Activated CD4-positive, alpha-beta T cell treated with anti-CD3 and anti-CD28 coated beads, Interleukin-2, amount 50 U/mL, for 48 hours (primary cell): ENCODE data around the gene ST6GAL1.
"Not testable (repeated sequence)": the region's sequence is repeated elsewhere in the genome, so short reads cannot be mapped to it uniquely, and the experiment has no call there.

Experiments used
- DNase-seq, 2 experiments: peaks; one replicate each; pipeline ENCODE4 v3.0.0-alpha.2; 2020

ST6GAL1 gene

GRCh38 chr3:186946756-186947375 is 16.5 kb downstream of the ST6GAL1 start:
- DNase-seq: no peak

GRCh38 chr3:186949281-186949982 is 19.1 kb downstream of the ST6GAL1 start:
- no peak for DNase-seq

- no peak for DNase-seq
Observed at GRCh38 chr3:186950402-186951093, 20.2 kb downstream of the ST6GAL1 start.

DNA sequence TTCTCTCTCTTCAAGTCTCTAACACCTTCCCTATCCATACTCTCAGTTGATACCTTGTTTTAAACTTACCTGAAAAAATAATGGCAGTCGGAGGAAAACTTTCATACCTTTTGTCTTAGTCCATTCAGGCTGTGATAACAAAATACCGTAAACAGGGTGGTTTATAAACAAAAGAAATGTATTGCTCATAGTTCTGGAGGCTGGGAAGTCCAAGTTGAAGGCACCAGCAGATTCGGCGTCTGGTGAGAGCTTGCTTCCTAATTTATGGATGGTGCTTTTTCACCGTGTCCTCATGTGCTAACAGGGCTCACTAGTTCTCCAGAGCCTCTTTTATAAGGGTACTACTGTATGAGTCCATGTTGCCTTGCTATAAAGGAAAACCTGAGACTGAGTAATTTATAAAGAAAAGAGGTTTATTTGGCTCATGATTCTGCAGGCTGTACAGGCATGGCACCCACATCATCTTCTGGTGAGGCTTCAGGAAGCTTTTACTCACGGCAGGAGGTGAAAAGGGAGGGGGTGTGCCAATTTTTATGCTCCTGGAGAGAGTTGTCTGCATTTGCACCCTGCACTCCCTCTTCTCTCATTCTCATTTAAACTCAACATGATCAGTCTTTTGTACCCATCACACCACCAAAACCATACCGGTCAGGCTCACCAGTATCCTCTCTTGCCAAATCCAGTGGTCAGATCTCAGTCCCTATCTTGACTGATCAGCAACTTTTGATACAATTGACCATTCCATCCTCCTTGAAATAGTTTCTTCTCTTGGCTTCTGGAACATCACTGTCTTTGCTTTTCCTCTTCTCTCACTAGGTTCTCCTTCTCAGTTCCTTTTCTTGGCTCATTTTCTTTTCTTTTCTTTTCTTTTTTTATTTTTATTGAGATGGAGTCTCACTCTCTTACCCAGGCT is 21.6 kb downstream of the ST6GAL1 start:
- DNase-seq: no peak

DNA sequence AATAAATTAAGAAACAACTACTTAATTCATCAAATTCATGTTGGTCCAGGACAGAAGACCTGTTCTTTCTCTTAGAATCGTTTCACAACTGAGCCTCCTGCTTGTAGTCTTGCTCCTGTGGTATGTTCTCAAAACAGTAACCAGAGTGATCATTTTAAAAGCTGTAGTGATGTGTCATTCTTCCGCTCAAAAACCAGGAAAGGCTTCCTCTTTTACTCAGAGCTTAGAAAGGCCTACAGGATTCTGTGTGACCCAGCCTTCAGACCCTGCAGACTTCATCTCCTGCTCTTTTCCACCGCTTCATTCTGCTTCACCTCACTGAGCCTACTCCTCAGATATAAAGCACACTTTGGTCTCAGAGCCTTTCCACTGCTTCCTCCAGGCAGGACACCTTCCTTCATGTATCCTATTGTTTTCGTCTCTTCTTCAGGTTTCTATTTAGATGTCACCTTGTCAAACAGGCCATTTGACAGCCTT is 22.7 kb downstream of the ST6GAL1 start:
- peak in 1 of 2 experiments; percentile 36 for DNase-seq

DNA sequence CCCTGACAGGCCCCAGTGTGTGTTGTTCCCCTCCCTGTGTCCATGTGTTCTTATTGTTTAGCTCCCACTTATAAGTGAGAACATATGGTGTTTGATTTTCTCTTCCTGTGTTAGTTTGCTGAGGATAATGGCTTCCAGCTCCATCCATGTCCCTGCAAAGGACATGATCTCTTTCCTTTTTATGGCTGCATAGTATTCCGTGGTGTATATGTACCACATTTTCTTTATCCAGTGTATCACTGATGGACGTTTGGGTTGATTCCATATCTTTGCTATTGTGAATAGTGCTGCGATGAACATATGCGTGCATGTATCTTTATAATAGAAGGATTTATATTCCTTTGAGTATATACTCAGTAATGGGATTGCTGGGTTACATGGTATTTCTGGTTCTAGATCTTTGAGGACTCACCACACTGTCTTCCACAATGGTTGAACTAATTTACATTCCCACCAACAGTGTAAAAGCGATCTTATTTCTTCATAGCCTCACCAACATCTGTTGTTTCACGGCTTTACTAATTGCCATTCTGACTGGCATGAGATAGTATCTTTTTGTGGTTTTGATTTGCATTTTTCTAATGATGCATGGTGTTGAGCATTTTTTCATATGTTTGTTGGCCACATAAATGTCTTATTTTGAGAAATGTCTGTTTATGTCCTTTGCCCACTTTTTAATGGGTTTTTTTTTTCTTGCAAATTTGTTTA is 23.8 kb downstream of the ST6GAL1 start:
- not testable (repeated sequence) for DNase-seq

- DNase-seq: no peak
Observed at GRCh38 chr3:186955898-186956696, 25.8 kb downstream of the ST6GAL1 start.

- DNase-seq: no peak
Observed at GRCh38 chr3:186959029-186959624, 28.8 kb downstream of the ST6GAL1 start.

DNA sequence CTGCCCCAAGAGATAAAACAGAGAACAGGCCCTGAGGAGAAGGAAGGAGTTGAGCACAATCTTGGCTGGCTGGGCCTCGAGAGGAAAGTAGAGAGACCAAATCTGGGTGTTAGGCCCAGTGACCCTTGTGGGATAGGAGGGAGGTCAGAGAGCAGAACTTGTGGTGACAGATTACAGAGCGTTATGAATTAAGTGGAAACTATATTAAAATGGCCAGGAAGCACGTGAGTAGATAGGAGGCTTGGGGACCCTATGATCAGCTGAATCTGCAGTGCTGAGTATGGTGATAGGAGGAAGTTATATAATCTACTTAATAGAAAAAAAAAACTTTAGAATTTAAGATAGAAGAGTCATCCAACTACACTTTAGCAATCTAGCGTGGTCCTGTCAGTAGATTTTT is 30.0 kb downstream of the ST6GAL1 start:
- no peak for DNase-seq

DNA sequence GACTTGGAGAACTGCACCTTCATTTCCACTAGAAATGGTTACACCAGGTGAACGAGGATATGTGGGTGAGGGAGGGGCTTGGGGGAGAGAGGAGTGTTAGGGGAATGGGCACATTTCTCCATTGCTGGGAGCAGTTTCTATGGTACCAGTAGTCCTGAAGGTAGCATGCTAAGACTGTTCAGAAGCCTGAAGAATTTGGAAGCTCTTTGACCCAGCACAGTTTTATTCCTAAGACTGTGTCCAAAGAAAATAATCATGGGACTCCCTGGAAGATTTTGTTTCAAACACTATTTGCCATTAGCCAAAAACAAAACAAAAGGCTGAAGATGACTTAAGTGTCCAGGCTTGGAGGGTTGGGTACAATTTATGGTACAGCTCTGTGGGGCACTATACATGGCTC is 32.1 kb downstream of the ST6GAL1 start:
- no peak for DNase-seq

DNA sequence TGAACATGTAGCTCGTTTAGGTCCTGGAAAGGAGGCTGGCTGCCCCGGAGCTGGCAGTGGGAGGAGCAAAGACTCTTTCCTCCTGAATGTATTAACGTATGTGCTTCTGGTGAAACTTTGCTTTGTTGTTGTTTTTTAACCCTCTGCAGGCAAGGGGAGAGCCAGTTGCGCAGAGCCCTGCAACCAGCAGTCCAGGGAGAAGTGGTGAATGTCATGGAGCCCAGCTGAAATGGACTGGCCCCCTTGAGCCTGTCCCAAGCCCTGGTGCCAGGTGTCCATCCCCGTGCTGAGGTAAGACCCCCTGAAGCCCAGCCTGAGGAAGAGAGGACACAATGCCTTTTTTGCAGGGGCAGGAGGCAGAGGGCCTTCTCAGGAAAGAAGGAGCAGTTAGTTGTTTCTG is 33.3 kb downstream of the ST6GAL1 start:
- no peak for DNase-seq

DNA sequence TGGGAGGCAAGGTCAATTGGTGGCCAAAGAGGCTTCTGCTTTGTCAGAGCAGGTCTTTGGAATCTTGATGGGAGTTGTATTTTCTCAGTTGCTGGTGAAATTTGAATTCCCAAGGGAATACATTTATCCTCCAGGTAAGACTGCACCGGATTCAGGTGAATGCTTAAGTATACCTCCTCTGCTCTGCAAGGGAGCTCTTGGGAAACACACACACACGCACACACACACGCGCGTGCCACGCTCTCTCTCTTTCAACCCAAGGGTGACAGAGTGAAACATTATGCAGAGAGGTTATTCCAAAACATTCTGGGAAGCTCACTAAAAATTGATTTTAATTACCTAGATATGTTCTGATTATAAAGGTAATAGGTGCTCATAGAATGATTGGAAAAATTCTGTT is 33.7 kb downstream of the ST6GAL1 start:
- DNase-seq: no peak

GRCh38 chr3:186964616-186965015 is 34.3 kb downstream of the ST6GAL1 start:
- DNase-seq: no peak

DNA sequence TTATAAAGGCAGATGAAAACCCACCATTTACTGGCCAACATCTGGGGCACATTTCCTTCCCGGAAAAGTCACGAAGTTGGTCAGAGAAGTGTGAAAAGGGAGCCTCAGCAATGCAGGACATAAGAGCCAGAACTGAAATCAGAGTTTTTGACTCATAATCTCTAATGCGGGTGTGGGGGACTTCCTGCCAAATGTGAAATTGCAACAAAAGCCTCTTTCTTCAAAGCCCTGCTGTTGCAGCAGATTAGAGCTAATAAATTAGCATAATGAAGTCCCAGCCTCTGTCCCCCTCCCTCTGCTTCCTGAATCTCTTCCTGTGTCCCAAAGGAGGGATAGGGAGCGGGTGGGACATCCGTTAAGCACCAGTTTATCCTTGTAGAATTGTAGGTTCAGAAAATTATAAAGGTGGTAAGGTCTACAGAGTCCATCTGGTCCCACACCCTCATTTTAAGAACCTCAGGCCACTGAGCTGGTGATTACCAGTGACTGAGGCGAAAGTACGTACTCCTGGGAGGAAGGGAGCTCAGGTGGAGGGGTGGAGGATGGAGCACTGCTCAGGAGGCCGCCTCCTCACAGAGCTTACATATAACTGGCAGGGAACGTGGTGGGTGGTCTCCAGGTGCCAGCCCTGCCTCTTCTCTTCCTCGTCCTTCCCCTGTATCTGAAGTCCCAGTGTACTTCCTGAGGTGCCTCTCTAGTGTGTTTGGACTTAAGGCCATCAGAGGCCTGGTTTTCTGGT is 35.0 kb downstream of the ST6GAL1 start:
- DNase-seq: no peak

DNA sequence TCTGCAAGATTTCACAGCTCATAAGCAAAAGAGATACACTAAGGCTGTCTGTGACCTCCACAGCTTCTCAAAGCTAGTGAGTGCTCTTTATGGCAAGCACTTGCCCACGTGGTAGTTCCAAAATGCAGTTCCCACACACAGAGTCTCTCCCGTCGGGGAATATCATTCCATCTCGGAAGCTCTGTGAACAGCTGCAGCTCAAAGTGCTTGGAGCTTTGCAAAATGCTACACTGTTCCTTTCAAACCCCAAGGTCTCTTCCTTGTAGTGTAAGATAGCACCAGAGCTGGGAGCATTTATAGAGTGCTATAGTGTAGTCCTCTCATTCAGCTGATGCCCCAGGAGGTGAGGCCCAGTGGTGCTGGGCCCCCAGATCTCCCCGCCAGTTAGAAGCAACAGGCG is 36.1 kb downstream of the ST6GAL1 start:
- DNase-seq: no peak

GRCh38 chr3:186967236-186967635 is 36.9 kb downstream of the ST6GAL1 start:
- DNase-seq: not testable (repeated sequence)

DNA sequence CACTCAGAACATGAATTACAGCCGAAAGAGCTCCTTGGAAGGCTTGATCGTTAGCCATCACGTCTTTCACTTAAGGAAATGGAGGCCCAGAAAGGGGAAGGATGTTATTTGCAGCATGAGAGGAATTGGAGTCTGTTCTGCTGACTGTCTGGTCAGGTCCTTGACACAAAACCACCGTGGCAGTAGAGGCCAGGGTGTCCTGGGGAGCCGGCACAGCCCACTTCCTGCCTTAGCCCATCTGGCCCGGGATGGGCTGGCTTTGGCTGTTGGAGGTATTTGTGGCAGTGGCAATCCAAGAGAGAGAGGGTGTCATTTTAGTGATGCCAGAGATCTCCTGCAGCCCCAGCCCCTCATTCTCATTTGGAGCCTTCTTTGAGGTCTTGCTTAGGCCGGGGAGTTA is 37.4 kb downstream of the ST6GAL1 start:
- no peak for DNase-seq

DNA sequence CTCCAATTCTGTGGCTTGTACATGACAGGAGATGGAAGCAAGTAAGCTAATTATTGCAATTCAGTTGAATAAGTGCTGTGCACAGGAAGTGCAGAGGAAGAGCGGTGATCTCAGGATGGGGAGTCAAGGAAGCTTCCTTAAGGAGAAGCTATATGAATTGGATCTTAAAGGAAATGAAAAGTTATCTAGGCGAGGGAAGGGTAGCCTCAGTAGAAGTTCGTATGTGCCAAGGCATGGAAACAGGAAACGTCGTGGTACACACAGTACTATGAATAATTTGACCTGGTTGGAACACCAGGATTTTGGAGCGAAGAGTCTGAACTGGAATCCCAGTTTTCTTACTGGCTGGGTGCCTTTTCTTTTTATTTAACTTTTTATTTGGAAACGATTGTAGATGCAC is 39.3 kb downstream of the ST6GAL1 start:
- DNase-seq: no peak

GRCh38 chr3:186971106-186971505 is 40.8 kb downstream of the ST6GAL1 start:
- DNase-seq: not testable (repeated sequence)

DNA sequence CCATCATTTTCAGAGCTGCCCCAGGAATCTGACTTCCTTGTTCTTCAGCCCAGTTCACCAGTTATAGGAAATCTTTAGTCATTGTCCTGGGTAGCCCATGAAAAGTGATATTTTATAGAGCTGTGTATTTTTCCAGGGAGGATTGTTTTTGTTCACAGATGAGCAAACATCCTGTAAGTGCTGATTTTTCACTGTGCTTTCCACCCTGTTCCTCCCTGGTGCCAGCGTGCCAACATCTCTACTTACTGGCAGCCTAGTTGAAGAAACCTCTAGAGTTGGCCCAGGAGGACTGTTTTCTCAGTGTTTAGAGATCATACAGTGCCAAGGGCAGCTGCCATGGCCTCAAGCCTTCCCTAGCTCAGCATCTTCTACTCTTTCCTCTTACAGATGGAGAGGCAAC is 41.3 kb downstream of the ST6GAL1 start:
- DNase-seq: no peak
